Measurements from ENCODE around the gene PANK2. TPM values are rescaled to one million over a fixed set of nuclear protein-coding genes. Genes with fewer than 3 reads are reported as not detected.

Gene PANK2
- total and polyA plus RNA-seq, 2 of the 8 experiments (the other 6 are each of a cell fraction or from before 2014, with no cell fraction given), result 17.1 to 57.5 TPM

GRCh38 chr20:3931664-3932063 lies 42.5 kb downstream of the PANK2 start (continued):
- no peak for TF ChIP-seq RNF2 (IDR thresholded peaks at IDR 0.05; ENCODE audit: borderline replicate concordance, low read depth, low read length, missing control alignments, poor library complexity, severe bottlenecking)
- no peak for TF ChIP-seq RAD21 (IDR thresholded peaks at IDR 0.05 in 1 of 2, conservative IDR thresholded peaks at IDR 0.05 in 1 of 2; ENCODE audit: low read depth in 2 of 2, low read length in 2 of 2)
- no peak for TF ChIP-seq TCF12 (IDR thresholded peaks at IDR 0.05; ENCODE audit: low read depth, low read length)
- no peak for TF ChIP-seq CBX5 (IDR thresholded peaks at IDR 0.05; ENCODE audit: low read depth, low read length)
- TF ChIP-seq CREB1 (IDR thresholded peaks at IDR 0.05), result no peak
- TF ChIP-seq JUN (IDR thresholded peaks at IDR 0.05; ENCODE audit: low read depth, low read length), result no peak
